HG03457 (cell line): ENCODE data around the gene CMBL.
"Not testable (repeated sequence)": the region's sequence is repeated elsewhere in the genome, so short reads cannot be mapped to it uniquely, and the experiment has no call there.

Experiments
- ATAC-seq: cut with Tn5 transposase; IDR thresholded peaks from one replicate; pipeline ENCODE4 v1.9.1; 2021; ENCODE audit warnings: moderate number of reproducible peaks; ENCODE audit not compliant: unreplicated experiment

Gene CMBL

GRCh38 chr5:10310835-10311570, 3.3 kb upstream of the CMBL start:
- ATAC-seq, result not testable (repeated sequence)

- no peak for ATAC-seq
Measured at GRCh38 chr5:10310066-10310779, 2.5 kb upstream of the CMBL start.

- no peak for ATAC-seq
Measured at GRCh38 chr5:10308844-10309243, 1.1 kb upstream of the CMBL start.

GRCh38 chr5:10306806-10307205, 896 bp downstream of the CMBL start:
- ATAC-seq, result no peak

- no peak for ATAC-seq
Measured at GRCh38 chr5:10306114-10306513, 1.6 kb downstream of the CMBL start.

GRCh38 chr5:10304932-10305331, 2.8 kb downstream of the CMBL start:
- no peak for ATAC-seq

- no peak for ATAC-seq
Measured at GRCh38 chr5:10303699-10304170, 4.0 kb downstream of the CMBL start.

GRCh38 chr5:10303201-10303600, 4.5 kb downstream of the CMBL start:
- ATAC-seq, result no peak

- ATAC-seq, result no peak
Measured at GRCh38 chr5:10301842-10302610, 5.7 kb downstream of the CMBL start.

- ATAC-seq, result no peak
Measured at GRCh38 chr5:10301266-10301665, 6.4 kb downstream of the CMBL start.

GRCh38 chr5:10300246-10300645, 7.5 kb downstream of the CMBL start:
- ATAC-seq, result no peak

GRCh38 chr5:10297646-10298204, 10.0 kb downstream of the CMBL start:
- ATAC-seq, result no peak

GRCh38 chr5:10295619-10296326, 11.9 kb downstream of the CMBL start:
- ATAC-seq, result no peak

GRCh38 chr5:10293907-10294662, 13.6 kb downstream of the CMBL start:
- no peak for ATAC-seq

GRCh38 chr5:10291692-10292339, 15.9 kb downstream of the CMBL start:
- ATAC-seq, result no peak

- ATAC-seq, result no peak
Measured at GRCh38 chr5:10290438-10290837, 17.3 kb downstream of the CMBL start.

GRCh38 chr5:10289991-10290390, 17.7 kb downstream of the CMBL start:
- no peak for ATAC-seq

GRCh38 chr5:10289353-10289752, 18.3 kb downstream of the CMBL start:
- no peak for ATAC-seq

- ATAC-seq, result no peak
Measured at GRCh38 chr5:10288592-10289219, 19.0 kb downstream of the CMBL start.
